Mesothelial cell of epicardium (in vitro differentiated cells): Measurements from ENCODE around the gene MMP3. TPM values are rescaled to one million over a fixed set of nuclear protein-coding genes. Genes with fewer than 3 reads are reported as not detected.

Experiments used
- DNase-seq, 2 experiments: peaks; one replicate each; pipeline ENCODE4 v3.0.0; 2021; ENCODE audit warnings: low spot score in 2 of 2; ENCODE audit not compliant: unreplicated experiment in 2 of 2
- H3K27ac Mint-ChIP-seq: 2 replicates; pipeline ENCODE4 v1.8.0; 2021; ENCODE audit warnings: mixed read lengths
- H3K27me3 Mint-ChIP-seq: 2 replicates; pipeline ENCODE4 v1.8.0; 2021; ENCODE audit warnings: low read depth, mixed read lengths
- H3K36me3 Mint-ChIP-seq: 2 replicates; pipeline ENCODE4 v1.8.0; 2021; ENCODE audit warnings: mixed read lengths
- H3K4me1 Mint-ChIP-seq: 2 replicates; pipeline ENCODE4 v1.8.0; 2021; ENCODE audit warnings: mixed read lengths
- H3K4me3 Mint-ChIP-seq: 2 replicates; pipeline ENCODE4 v1.8.0; 2021; ENCODE audit warnings: mild to moderate bottlenecking, moderate library complexity, mixed read lengths
- H3K9me3 Mint-ChIP-seq: 2 replicates; pipeline ENCODE4 v1.8.0; 2021; ENCODE audit warnings: mixed read lengths
- CTCF ChIP-seq: fragments of 200-600 bp; sonication (generic); IDR thresholded peaks from one replicate; pipeline ENCODE4 v1.5.0; 2021; ENCODE audit warnings: antibody characterized with exemption; ENCODE audit not compliant: unreplicated experiment
- total RNA-seq: library from RNA; stranded (reverse); gene quantifications from 3 replicates; pipeline ENCODE4 v1.2.1, GENCODE V29; 2021

MMP3 gene
- total RNA-seq, 1 donor from 2014 or later = not detected

DNA sequence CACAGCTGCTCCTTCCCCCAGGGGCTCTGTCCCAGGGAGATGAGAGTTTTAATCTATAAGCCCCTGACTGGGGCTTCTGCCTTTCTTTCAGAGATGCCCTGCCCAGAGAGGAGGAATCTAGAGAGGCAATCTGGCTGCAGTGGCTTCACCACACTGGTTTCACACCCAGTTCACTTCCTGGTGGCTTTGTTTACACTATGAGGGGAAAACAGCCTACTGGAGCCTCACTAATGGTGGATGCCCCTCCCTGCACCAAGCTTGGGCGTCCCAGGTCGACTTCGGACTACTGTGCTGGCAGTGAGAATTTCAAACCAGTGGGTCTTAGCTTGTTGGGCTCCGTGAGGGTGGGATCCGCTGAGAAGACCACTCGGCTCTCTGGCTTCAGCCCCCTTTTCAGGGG is 23.9 kb downstream of the MMP3 start:
- H3K4me1 Mint-ChIP-seq = no peaks in the 10 kb centered on the region
- no peak overlapping the region for H3K27ac Mint-ChIP-seq
- no peak for TF ChIP-seq CTCF
- peaks cover 31% of the 10 kb centered on the region for H3K9me3 Mint-ChIP-seq
- no peak for DNase-seq
- no peaks in the 10 kb centered on the region for H3K27me3 Mint-ChIP-seq
- no peaks in the 10 kb centered on the region for H3K36me3 Mint-ChIP-seq
- no peak overlapping the region for H3K4me3 Mint-ChIP-seq

DNA sequence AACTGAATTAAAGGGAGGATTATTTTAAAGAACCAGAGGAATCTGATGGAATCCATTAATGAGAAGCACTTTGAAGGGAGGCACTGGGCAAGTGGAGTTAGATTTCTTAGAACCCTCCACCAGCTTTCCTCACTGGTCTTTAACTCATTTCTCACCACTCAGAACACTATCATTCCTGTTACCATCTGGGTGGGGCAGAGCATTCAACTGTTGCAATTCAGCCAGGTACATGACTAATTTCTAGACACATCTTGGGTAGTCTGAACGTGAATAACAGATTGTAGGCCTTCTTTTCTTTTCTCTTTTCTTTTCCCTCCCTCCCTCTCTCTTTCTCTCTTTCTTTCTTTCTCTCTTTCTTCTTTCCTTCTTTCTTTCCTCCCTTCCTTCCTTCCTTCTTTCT is 29.9 kb downstream of the MMP3 start:
- Mint-ChIP-seq H3K36me3 (no peaks in the 10 kb centered on the region), H3K4me1 (peaks cover 4% of the 10 kb centered on the region), H3K9me3 (peaks cover 28% of the 10 kb centered on the region), H3K4me3 (no peak overlapping the region), H3K27ac (no peak overlapping the region), H3K27me3 (no peaks in the 10 kb centered on the region)
- no peak for TF ChIP-seq CTCF
- DNase-seq = no peak

GRCh38 chr11:102812188-102812587 is 31.2 kb downstream of the MMP3 start:
- H3K9me3 Mint-ChIP-seq = peaks cover 20% of the 10 kb centered on the region

GRCh38 chr11:102810950-102811660 is 32.3 kb downstream of the MMP3 start:
- Mint-ChIP-seq H3K36me3 (no peaks in the 10 kb centered on the region), H3K27ac (no peak overlapping the region), H3K4me1 (peaks cover 8% of the 10 kb centered on the region), H3K27me3 (no peaks in the 10 kb centered on the region), H3K9me3 (peaks cover 14% of the 10 kb centered on the region), H3K4me3 (no peak overlapping the region)
- DNase-seq = no peak
- TF ChIP-seq CTCF = peak; percentile 44

More at GRCh38 chr11:102812188-102812587, 31.2 kb downstream of the MMP3 start:
- no peak for TF ChIP-seq CTCF
- Mint-ChIP-seq H3K27me3 (no peaks in the 10 kb centered on the region), H3K4me3 (no peak overlapping the region), H3K36me3 (no peaks in the 10 kb centered on the region), H3K27ac (no peak overlapping the region), H3K4me1 (peaks cover 4% of the 10 kb centered on the region)
- no peak for DNase-seq

- no peaks in the 10 kb centered on the region for H3K36me3 Mint-ChIP-seq
- H3K27me3 Mint-ChIP-seq = no peaks in the 10 kb centered on the region
- DNase-seq = no peak
- H3K27ac Mint-ChIP-seq = no peak overlapping the region
- peaks cover 8% of the 10 kb centered on the region for H3K4me1 Mint-ChIP-seq
- no peak for TF ChIP-seq CTCF
- no peak overlapping the region for H3K4me3 Mint-ChIP-seq
- peaks cover 8% of the 10 kb centered on the region for H3K9me3 Mint-ChIP-seq
Measured at GRCh38 chr11:102809971-102810370, 33.4 kb downstream of the MMP3 start.
